Measurements from ENCODE around the gene HNF4A. TPM values are rescaled to one million over a fixed set of nuclear protein-coding genes. Genes with fewer than 3 reads are reported as not detected.

The HNF4A gene
- total and polyA plus RNA-seq, 2 of the 13 experiments (the other 11 are each of a cell fraction or from before 2014, with no cell fraction given): 80.9 to 169 TPM

- TF ChIP-seq ZNF691 (CRISPR knock-in tag; IDR thresholded peaks at IDR 0.05; ENCODE audit: borderline replicate concordance, low read depth) (peak; percentile 88), GMEB1 (CRISPR knock-in tag; IDR thresholded peaks at IDR 0.05; ENCODE audit: borderline replicate concordance) (no peak), TEF (CRISPR knock-in tag; IDR thresholded peaks at IDR 0.05) (no peak), ZFP36 (IDR thresholded peaks at IDR 0.05; ENCODE audit: borderline replicate concordance, low read depth, low read length, partially characterized antibody) (peak; percentile 68), ZNF883 (CRISPR knock-in tag; IDR thresholded peaks at IDR 0.05; ENCODE audit: not compliant biosample characterization) (peak; percentile 34), CEBPG (CRISPR knock-in tag; IDR thresholded peaks at IDR 0.05) (no peak), HNRNPL (IDR thresholded peaks at IDR 0.05; ENCODE audit: low read depth, low read length) (0 out of 2 replicates have a peak, but pooled peaks have one; percentile 53), ETV6 (CRISPR knock-in tag; conservative IDR thresholded peaks at IDR 0.05) (no peak), ZFY (CRISPR knock-in tag; IDR thresholded peaks at IDR 0.05) (no peak), PHF20 (CRISPR knock-in tag; IDR thresholded peaks at IDR 0.05) (no peak), HDAC6 (IDR thresholded peaks at IDR 0.05; ENCODE audit: low read depth, low read length) (no peak), ATF3 (CRISPR knock-in tag; IDR thresholded peaks at IDR 0.05) (no peak), ZNF737 (CRISPR knock-in tag; IDR thresholded peaks at IDR 0.05; ENCODE audit: borderline replicate concordance) (no peak), SOX13 (IDR thresholded peaks at IDR 0.05) (no peak), SOX13 (CRISPR knock-in tag; conservative IDR thresholded peaks at IDR 0.05 in 1 of 2, IDR thresholded peaks at IDR 0.05 in 1 of 2) (no peak), NBN (conservative IDR thresholded peaks at IDR 0.05) (no peak)
Measured at GRCh38 chr20:44336725-44337380, 18.6 kb upstream of the HNF4A start, which contains the start of gene R3HDML (continued).
